Muscle of back (tissue), 11 donors: Measurements from ENCODE around the gene HK1. TPM values are rescaled to one million over a fixed set of nuclear protein-coding genes. Genes with fewer than 3 reads are reported as not detected.
"Not testable (repeated sequence)": the region's sequence is repeated elsewhere in the genome, so short reads cannot be mapped to it uniquely, and the experiment has no call there.

Source experiments
- DNase-seq, 3 donors: peaks; one replicate each; pipeline versions ENCODE4 v3.0.0 to v3.0.0-alpha.2; 2013
- polyA plus RNA-seq, 10 donors: library from polyadenylated mRNA; unstranded; fragments of 120-200 nt; gene quantifications; one replicate each; pipeline ENCODE4 v1.2.1, GENCODE V29; 2013; ENCODE audit not compliant: insufficient read length in 10 of 10

HK1 gene
- polyA plus RNA-seq, 10 donors = 26.4 to 41.2 (median 29.6) TPM

GRCh38 chr10:69326692-69327091 lies 48.4 kb downstream of the HK1 start:
- DNase-seq = no peak

GRCh38 chr10:69327463-69328379 lies 49.4 kb downstream of the HK1 start:
- no peak for DNase-seq

- DNase-seq = no peak
Measured at GRCh38 chr10:69328380-69328735, 50.1 kb downstream of the HK1 start.

- DNase-seq = not testable (repeated sequence)
Measured at GRCh38 chr10:69328888-69329287, 50.6 kb downstream of the HK1 start.

GRCh38 chr10:69329721-69330178 lies 51.5 kb downstream of the HK1 start:
- DNase-seq = no peak

- DNase-seq = no peak
Measured at GRCh38 chr10:69331161-69331560, 52.9 kb downstream of the HK1 start.

- no peak for DNase-seq
Measured at GRCh38 chr10:69332278-69333010, 54.1 kb downstream of the HK1 start.

GRCh38 chr10:69333205-69333604 lies 54.9 kb downstream of the HK1 start:
- DNase-seq = peak in 1 of 3 donors; percentile 33

GRCh38 chr10:69333865-69334301 lies 55.6 kb downstream of the HK1 start:
- DNase-seq = not testable (repeated sequence)

- no peak for DNase-seq
Measured at GRCh38 chr10:69334302-69335062, 56.2 kb downstream of the HK1 start.

GRCh38 chr10:69335063-69335587 lies 56.8 kb downstream of the HK1 start:
- peak in 1 of 3 donors; percentile 67 for DNase-seq

GRCh38 chr10:69335613-69336012 lies 57.3 kb downstream of the HK1 start:
- DNase-seq = no peak

- DNase-seq = no peak
Measured at GRCh38 chr10:69336952-69337295, 58.6 kb downstream of the HK1 start.

- DNase-seq = peak in 1 of 3 donors; percentile 53
Measured at GRCh38 chr10:69337296-69338132, 59.2 kb downstream of the HK1 start.

GRCh38 chr10:69338133-69338456 lies 59.8 kb downstream of the HK1 start:
- DNase-seq = no peak

- DNase-seq = no peak
Measured at GRCh38 chr10:69338547-69339450, 60.5 kb downstream of the HK1 start.

GRCh38 chr10:69340695-69341094 lies 62.4 kb downstream of the HK1 start:
- no peak for DNase-seq

GRCh38 chr10:69343905-69344304 lies 65.6 kb downstream of the HK1 start:
- DNase-seq = no peak

GRCh38 chr10:69344591-69345252 lies 66.4 kb downstream of the HK1 start:
- no peak for DNase-seq
